Breast epithelium (tissue), 3 donors: ENCODE data around the gene FLT4.

Experiments
- CTCF ChIP-seq, 3 donors: fragments of 450-650 bp; IDR thresholded peaks; one replicate each; pipeline ENCODE4 v1.5.1; 2016 to 2017; ENCODE audit warnings: antibody characterized with exemption in 3 of 3, mild to moderate bottlenecking in 3 of 3, moderate library complexity in 3 of 3
- POLR2AphosphoS5 ChIP-seq, 3 donors: sonication (generic); formaldehyde crosslinking; IDR thresholded peaks; one replicate each; pipeline ENCODE4 v1.6.1; 2017; ENCODE audit warnings: antibody characterized with exemption in 3 of 3

- TF ChIP-seq CTCF (IDR thresholded peaks at IDR 0.05) (no peak), POLR2AphosphoS5 (IDR thresholded peaks at IDR 0.05) (no peak)
These were observed 21.8 kb downstream of the FLT4 start for GRCh38 chr5:180627386-180628120.
